ENCODE measurements around the gene AP5S1. TPM values are rescaled to one million over a fixed set of nuclear protein-coding genes. Genes with fewer than 3 reads are reported as not detected.

The AP5S1 gene
- 12.1 and 18.6 TPM in 2 replicates for total RNA-seq

GRCh38 chr20:3820048-3820900 lies at the start of gene AP5S1:
Gene AP5S1 (plus strand): TSS chr20:3820547. CDS start chr20:3822118, 1,571 bp downstream.

GRCh38 chr20:3781153-3781910 lies 39.0 kb upstream of the AP5S1 start, which contains the start of gene SPEF1:
Gene SPEF1 (minus strand): TSS chr20:3781448. CDS start chr20:3781287, 161 bp downstream.

DNA sequence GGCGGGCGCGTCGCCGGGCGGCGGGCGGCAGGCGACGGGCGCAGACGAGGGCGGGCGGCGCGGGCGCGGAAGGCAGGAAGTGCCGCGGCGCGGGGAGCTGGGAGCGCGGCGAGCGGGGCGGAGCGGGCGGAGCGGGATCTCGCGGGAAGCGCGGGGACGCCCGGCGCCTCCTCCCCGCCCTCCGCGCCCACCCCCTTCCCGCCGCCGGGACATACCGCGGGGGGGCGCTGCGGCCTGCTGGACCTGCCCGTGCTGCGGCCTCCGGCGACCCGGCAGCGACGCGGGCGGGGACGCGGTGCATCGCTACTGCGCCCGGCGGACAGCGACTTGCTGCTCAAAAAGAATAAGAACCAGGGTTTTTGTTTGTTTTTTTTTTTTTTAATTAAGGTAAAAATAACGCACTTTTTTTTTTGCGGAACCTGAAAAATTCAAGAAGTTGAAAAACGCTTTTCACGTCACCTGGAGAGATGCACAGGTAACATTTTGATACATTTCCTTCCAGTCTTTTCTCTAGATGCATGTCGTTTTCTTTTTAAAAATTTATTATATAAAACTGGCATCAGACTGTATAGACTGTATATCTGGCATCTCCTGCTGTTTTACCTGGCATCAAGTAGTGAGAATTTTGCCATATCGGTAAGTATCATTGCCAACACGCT lies 33.6 kb upstream of the AP5S1 start, which contains the start of gene CENPB:
CENPB (minus strand) TSS at position 76 of the 659 bp plus-strand sequence. CDS start 257 bp downstream, outside the sequence.

DNA sequence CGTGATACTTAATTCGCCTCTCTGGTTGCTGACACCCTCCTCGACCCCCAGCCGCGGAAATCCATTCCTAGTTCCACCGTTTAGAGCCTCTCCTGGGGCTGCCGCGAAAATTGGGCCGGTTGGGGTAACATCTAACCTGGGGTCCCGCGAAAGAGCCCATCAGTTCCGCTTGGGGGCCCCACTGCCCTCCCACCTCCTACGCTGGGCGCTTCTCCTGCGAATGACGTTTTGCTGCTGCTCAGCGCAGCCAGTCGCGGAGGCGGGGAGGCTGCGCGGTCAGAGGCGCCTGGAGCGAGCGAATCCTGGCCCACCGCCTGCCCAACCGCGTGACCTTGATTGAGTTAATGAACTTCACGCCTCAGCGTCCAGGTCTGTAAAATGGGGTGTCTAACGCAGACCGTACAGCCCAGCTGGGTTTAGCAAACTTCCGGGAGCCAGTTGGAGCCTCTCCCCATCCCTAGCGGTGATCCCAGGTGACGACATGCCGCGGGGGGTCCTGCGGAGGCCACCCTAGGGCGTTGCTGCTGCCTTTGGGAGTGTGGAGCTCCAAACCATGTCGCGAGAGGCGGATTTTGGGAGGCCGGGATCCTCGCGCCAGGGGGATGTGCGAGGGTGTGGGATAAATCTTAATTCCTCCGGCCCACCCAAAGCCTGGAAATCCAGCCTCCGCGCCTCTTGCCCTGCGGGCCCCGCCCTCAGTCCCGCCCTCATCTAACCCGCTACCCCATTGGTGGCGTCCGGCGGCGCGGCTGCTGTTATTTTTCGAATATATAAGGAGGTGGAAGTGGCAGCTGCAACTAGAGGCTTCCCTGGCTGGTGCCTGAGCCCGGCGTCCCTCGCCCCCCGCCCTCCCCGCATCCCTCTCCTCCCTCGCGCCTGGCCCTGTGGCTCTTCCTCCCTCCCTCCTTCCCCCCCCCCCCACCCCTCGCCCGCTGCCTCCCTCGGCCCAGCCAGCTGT lies 24.6 kb upstream of the AP5S1 start, which contains the start of gene CDC25B:
CDC25B (plus strand) TSS at position 800 of the 958 bp plus-strand sequence. CDS start 222 bp downstream, outside the sequence.

GRCh38 chr20:3846740-3847428 lies 26.5 kb downstream of the AP5S1 start, which contains the start of gene MAVS:
Gene MAVS (plus strand): TSS chr20:3846834. CDS start chr20:3854625, 7,791 bp downstream.

Other genes starting within 250 kb of the AP5S1 start
- not detected in 2 replicates for gene GFRA4, start 157.1 kb upstream of the AP5S1 start, total RNA-seq
- 1.2 and 1.7 TPM in 2 replicates for gene ADAM33, start 138.5 kb upstream of the AP5S1 start, total RNA-seq
- gene SIGLEC1, start 107.9 kb upstream of the AP5S1 start, total RNA-seq: under 0.01 TPM in 1 of 2 replicates, not detected in the other
- gene HSPA12B, start 87.9 kb upstream of the AP5S1 start, total RNA-seq: 0.28 TPM in 1 of 2 replicates, not detected in the other
- gene ADISSP, start 52.8 kb upstream of the AP5S1 start, total RNA-seq: 11.3 and 30.1 TPM in 2 replicates
- gene SPEF1, start 39.1 kb upstream of the AP5S1 start, total RNA-seq: under 0.01 and 0.19 TPM in 2 replicates
- 102 and 179 TPM in 2 replicates for gene CENPB, start 33.8 kb upstream of the AP5S1 start, total RNA-seq
- gene CDC25B, start 24.2 kb upstream of the AP5S1 start, total RNA-seq: 7.9 and 21.5 TPM in 2 replicates
- gene MAVS, start 26.3 kb downstream of the AP5S1 start, total RNA-seq: 11.3 and 19.4 TPM in 2 replicates
- gene PANK2, start 68.8 kb downstream of the AP5S1 start, total RNA-seq: 60.0 and 63.1 TPM in 2 replicates
- 10.1 and 11.1 TPM in 2 replicates for gene RNF24, start 195.0 kb downstream of the AP5S1 start, total RNA-seq